HG03469 (cell line): ENCODE measurements around the gene CDX1.

Source experiments
- ATAC-seq: cut with Tn5 transposase; IDR thresholded peaks from one replicate; pipeline ENCODE4 v1.9.1; 2021; ENCODE audit warnings: mild to moderate bottlenecking, moderate library complexity, moderate number of reproducible peaks; ENCODE audit not compliant: unreplicated experiment

CDX1 gene

GRCh38 chr5:150203832-150204589, 37.4 kb downstream of the CDX1 start:
- no peak for ATAC-seq

- ATAC-seq = no peak
Measured at GRCh38 chr5:150204590-150204960, 38.0 kb downstream of the CDX1 start.

GRCh38 chr5:150206098-150206778, 39.7 kb downstream of the CDX1 start:
- ATAC-seq = no peak

GRCh38 chr5:150206779-150207115, 40.2 kb downstream of the CDX1 start:
- no peak for ATAC-seq

- no peak for ATAC-seq
Measured at GRCh38 chr5:150208187-150209098, 41.9 kb downstream of the CDX1 start.

GRCh38 chr5:150209099-150209635, 42.6 kb downstream of the CDX1 start:
- no peak for ATAC-seq

- ATAC-seq = no peak
Measured at GRCh38 chr5:150210644-150211043, 44.1 kb downstream of the CDX1 start.

- no peak for ATAC-seq
Measured at GRCh38 chr5:150211156-150212030, 44.8 kb downstream of the CDX1 start.

- ATAC-seq = no peak
Measured at GRCh38 chr5:150213530-150213929, 47.0 kb downstream of the CDX1 start.

- no peak for ATAC-seq
Measured at GRCh38 chr5:150214289-150214688, 47.7 kb downstream of the CDX1 start.

GRCh38 chr5:150215979-150216944, 49.7 kb downstream of the CDX1 start:
- no peak for ATAC-seq

- no peak for ATAC-seq
Measured at GRCh38 chr5:150217038-150217437, 50.5 kb downstream of the CDX1 start.

GRCh38 chr5:150217873-150218692, 51.5 kb downstream of the CDX1 start:
- ATAC-seq = no peak

- no peak for ATAC-seq
Measured at GRCh38 chr5:150218693-150219035, 52.1 kb downstream of the CDX1 start.

GRCh38 chr5:150219142-150219541, 52.6 kb downstream of the CDX1 start:
- ATAC-seq = no peak

- no peak for ATAC-seq
Measured at GRCh38 chr5:150219861-150220260, 53.3 kb downstream of the CDX1 start.

GRCh38 chr5:150221471-150221870, 54.9 kb downstream of the CDX1 start:
- no peak for ATAC-seq

- ATAC-seq = no peak
Measured at GRCh38 chr5:150222906-150223305, 56.3 kb downstream of the CDX1 start.
